TTC549 (cell line): ENCODE data around the gene HOXA11.

ENCODE experiments used
- FAIRE-seq: peaks from 2 replicates; lab custom pipeline; 2012; peaks lifted over from hg19 to GRCh38; lab: Jason Lieb, UNC

The HOXA11 gene

DNA sequence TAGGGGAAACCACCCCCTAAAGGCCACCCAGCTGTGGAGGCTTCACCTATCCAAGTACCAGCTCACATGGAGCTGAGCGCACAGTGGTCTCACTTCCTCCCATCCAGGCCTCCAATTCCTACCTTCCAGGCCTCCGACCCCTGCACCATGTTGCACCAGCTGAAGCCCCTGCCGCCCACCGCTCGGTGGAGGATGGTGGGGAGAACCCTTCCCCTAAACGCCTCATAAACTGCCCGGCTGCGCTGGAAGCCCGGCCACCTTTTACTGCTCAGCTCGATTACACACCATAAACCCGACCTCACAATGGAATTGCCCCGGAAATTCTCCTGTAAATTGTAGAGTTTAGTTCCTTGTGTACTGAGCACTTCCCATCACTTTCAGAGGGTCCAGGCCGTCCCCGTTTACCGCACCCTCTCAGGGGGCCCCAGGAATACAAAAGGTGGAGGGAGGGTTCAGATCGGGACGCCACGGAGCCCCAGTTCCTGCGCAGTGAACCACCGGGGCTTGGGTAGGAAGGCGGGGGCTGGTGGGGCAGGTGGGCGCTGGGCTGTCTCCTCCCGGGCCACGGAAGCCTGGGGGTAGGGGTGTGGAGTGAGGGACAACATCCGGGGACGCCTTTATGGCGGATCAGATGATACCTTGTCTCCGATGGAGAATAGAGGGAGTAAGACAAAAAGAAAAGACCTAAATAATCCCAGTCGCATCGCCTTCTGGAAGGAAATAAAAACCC, 27.2 kb downstream of the HOXA11 start:
- FAIRE-seq = no peak

- FAIRE-seq = no peak
Measured at GRCh38 chr7:27156916-27157701, 27.9 kb downstream of the HOXA11 start.

DNA sequence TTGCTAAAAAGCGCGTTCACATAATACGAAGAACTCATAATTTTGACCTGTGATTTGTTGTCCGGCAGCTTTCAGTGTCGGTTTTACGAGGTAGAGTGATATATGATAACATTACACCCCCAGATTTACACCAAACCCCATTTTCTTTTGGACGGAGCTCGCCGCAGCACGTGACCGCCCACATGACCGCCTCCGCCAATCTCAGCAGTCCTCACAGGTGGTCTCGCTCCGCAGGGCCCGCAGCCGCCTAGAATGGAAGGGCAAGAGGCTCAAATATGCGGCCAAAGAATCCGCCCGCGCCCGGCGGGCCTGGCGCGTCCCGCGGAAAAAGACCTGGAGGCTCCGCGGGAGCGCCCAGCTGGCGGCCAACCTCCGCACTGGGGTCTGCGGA, 28.5 kb downstream of the HOXA11 start, which contains the start of gene HOXA7:
Gene HOXA7 (minus strand): TSS at position 168 of the 391 bp plus-strand sequence. CDS start 130 bp downstream, at position 38.
- no peak for FAIRE-seq

- no peak for FAIRE-seq
Measured at GRCh38 chr7:27155816-27156507, 29.1 kb downstream of the HOXA11 start.

DNA sequence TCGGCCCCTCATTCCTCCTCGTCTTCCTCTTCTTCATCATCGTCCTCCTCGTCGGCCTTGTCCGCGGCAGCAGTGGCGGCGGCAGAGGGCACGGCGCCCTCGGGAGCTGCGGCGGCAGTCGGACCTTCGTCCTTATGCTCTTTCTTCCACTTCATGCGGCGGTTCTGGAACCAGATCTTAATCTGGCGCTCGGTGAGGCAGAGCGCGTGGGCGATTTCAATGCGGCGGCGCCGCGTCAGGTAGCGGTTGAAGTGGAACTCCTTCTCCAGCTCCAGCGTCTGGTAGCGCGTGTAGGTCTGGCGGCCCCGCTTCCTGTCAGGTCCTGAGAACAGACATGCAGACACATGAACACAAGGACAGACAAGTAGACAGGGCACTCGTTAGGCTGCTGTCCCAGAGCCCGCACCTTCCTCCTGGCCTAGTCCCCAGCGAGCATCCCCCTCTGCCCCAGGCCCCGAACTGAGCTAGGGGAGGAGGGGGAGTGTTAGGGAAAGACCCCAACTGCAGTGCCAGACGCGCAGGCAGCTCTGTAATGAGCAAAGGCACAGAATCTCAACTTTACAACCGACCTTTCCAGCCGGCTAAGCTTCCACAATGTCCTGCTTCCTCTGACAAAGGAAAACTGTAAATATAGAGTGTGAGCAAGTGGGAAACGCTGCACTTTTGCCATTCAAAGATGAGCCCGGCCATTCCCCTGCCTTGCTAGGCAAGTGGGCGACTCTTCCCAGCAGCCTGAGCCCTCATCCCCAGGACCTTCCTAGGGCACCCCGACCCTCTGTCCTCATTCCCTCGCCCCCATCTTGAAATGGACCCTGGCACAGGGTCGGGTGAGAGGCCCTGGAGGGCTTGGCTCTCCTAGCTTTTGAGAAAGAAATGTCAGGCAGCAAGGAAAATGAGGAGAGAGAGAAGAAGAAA, 29.9 kb downstream of the HOXA11 start:
- no peak for FAIRE-seq

DNA sequence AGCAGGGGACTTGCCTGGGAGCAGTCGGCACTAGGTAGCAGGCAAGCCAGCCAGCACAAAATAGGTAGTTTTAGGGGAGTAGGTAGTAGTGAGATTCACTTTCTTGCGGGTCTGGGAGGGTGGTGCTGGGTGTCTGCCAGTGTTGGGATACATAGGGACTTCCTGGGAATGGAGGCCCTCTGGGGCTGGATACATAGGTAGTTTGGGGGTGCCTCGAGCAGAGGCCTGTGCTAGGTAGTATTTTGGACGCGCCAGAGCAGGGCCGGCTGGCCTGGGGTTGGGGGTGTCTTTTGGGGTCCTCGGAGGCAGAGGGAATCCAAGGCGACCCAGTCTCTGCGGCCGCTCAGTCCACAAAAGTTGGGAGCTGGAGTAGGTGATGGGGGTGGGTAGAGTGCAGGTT, 30.7 kb downstream of the HOXA11 start:
- no peak for FAIRE-seq

DNA sequence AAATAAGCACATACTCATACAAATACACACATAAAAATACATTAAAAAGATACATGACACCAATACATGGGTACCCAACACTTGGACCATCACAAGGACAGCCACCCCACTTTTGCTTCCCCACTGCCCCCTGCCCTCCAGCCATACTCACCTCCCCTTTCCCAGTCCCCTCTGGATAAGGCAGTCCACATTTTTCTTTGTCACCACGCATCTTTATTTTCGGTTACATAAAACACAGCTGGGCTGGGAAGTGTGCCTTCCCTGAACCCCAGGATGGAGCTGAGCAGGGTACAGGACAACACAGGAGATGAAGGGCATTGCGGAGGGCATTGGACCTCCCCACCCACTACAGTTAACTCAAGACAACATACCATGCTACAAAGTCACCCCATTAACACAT, 31.5 kb downstream of the HOXA11 start:
- FAIRE-seq = no peak

- FAIRE-seq = no peak
Measured at GRCh38 chr7:27152816-27153442, 32.1 kb downstream of the HOXA11 start.

DNA sequence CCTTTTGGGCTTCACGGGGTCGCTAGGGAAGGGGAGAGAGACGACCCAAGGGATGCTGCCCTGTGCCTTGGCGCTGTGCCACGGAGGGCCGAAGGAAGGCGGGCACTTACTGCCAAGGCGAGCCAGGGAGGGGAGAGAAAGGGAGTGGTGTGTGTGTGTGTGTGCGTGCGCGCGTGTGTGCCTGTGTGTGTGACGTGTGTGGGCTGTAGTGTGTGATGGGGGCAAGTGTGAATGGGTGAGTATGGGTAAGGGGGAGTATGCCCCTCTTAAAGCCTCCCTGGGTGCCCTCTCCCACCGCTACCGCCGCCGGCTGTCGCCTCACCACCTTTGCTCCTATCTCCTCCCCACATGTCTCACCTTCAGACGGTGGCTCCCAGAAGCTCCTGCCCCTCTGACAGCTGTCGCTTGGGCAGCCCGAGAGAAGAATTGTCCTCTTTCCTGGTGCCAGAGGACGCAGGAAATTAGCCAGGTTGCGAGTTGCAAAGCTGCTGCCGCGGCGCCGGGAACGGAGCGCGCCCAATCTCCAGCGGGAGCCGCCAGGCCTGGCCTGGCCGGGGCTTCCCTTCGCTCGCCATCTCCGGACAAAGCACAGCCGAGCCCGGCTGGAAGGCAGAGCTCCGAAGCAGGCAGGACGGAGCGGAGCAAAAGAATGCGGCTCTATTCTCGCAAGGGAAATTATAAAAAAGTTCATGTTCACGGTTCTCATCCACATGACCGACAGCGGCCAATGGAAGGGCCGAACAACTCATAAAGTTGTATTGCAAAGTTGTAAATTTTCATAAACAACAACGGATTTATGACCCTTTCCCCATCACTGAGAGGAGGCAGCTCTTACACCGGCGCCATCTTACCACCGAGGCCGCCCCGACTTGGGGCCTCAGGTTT, 32.9 kb downstream of the HOXA11 start, which contains the start of gene HOXA3:
Gene HOXA3 (minus strand): TSS at position 653 of the 885 bp plus-strand sequence. CDS start 41,943 bp downstream, outside the sequence.
- FAIRE-seq = no peak

GRCh38 chr7:27151341-27151930, 33.6 kb downstream of the HOXA11 start:
- FAIRE-seq = no peak

DNA sequence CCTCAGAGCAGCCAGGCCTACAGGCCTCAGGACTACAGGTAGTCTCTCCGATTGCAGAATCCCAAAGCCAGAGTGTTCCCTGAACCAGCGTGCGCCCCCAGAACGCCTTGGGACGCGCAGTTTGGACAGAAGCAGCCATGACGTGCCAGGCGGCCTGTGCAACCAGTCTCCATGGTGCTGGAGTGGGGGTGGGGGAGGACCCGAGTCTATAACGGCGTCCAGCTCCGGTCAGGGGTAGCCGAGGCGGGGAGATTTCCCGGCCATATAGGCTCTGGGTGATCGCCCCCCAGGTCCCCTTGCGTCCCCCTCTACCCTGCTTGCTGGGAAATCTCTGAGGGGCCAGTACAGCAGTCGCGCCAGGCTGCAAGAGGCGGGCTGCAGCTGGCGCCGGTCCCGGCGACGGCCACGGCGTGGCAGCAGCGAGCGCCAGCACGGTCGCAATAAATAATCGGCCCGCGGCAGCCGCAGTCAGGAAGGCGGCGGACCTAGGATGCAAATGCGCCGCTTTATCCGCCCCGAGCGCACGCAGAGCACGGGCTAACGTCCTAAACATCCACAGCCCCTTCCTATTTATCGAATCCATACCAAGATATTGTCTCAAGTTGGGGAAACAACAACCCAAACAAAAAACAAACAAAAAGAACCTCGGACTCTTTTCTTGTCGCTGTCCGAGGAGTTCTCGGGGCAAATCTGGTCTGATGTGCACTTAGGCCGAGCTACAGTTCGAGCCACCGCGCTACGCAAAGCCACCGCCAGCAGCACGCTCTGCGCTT, 34.3 kb downstream of the HOXA11 start:
- FAIRE-seq = no peak

- no peak for FAIRE-seq
Measured at GRCh38 chr7:27149842-27150567, 35.0 kb downstream of the HOXA11 start.

DNA sequence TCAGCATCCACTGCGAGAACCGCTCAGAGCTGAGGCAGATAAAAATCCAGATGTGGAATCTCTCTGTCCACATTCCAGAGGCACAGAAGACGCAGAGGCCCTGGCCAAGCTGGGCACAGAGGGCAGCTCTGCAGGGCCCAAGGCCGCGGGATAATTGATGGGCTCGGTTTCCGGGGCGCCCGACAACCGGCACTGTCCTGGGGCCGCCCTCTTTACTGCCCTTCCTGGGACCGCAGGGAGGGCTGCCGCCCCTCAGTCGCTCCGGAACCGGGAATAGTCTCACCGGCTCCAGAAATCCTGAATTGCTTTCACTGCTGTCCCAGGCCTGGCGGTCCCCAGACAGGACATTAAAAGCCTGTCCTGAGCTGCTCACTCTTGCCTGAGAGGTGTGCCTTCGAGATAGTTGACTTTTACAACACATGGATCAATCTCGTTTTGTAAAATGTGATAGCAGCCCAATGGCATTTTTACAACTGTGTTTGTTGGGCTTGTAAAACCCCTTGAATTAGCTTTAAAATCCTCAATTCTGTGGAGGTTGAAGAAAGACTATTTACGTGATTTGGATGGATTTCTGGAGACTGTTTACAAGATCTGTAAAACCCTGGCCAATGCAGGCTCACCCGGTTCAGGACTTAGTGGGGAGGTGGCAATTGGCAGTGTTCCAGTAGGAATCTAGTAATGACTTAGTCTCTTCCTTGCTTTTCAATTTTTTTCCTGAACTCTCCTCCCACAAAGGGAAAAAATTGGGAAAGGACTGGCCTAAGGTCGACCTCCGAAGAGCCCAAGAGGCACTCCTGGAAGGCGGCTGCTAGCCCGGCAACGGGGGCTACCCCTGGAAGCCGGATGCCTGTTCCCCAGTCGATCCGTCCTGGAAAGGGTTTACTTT, 36.0 kb downstream of the HOXA11 start:
- no peak for FAIRE-seq

GRCh38 chr7:27148031-27148755, 36.8 kb downstream of the HOXA11 start:
- FAIRE-seq = no peak

- no peak for FAIRE-seq
Measured at GRCh38 chr7:27147199-27148030, 37.6 kb downstream of the HOXA11 start, which contains the start of gene HOXA6. TSS of gene HOXA6 (minus strand) at chr7:27147774. CDS start at chr7:27147749, 25 bp downstream.
